GM12878 (cell line): ENCODE measurements around the gene KLF9. TPM values are rescaled to one million over a fixed set of nuclear protein-coding genes. Genes with fewer than 3 reads are reported as not detected.

Source experiments
- ATAC-seq: fragments of 200-7000 bp; cut with Tn5 transposase; 3 replicates; pipeline ENCODE4 v1.9.1; 2020; ENCODE audit warnings: mild to moderate bottlenecking, moderate library complexity
- BruUV-seq: library from RNA; stranded (reverse); fragments of 400-500 nt; replicated peaks from 2 replicates; lab custom pipeline; 2021; lab: Mats Ljungman, UMichigan
- CTCF ChIA-PET: fragments of 300-600 bp; sonication (Branson Sonifier 250); formaldehyde crosslinking; extraction: SDS; loops from one replicate; lab custom pipeline; 2021; ENCODE audit warnings: inconsistent platforms; lab: Yijun Ruan, JAX
- POLR2A ChIA-PET: fragments of 350-600 bp; formaldehyde crosslinking; extraction: SDS; loops from one replicate; lab custom pipeline; 2021; ENCODE audit warnings: inconsistent platforms; lab: Charles Lee
- RAD21 ChIA-PET: fragments of 300-600 bp; sonication (Branson Sonifier 250); formaldehyde crosslinking; loops from one replicate; lab custom pipeline; 2023; ENCODE audit warnings: antibody characterized with exemption; ENCODE audit not compliant: unreplicated experiment; lab: Charles Lee
- SMC1A ChIA-PET: fragments of 300-600 bp; sonication (Branson Sonifier 250); formaldehyde crosslinking; loops from one replicate; lab custom pipeline; 2023; ENCODE audit not compliant: unreplicated experiment, uncharacterized antibody; lab: Charles Lee
- DNase-seq: peaks from one replicate; pipeline ENCODE4 v3.0.0-alpha.2; 2011; ENCODE audit warnings: low read depth, low spot score
- FAIRE-seq: peaks from 3 replicates; lab custom pipeline; 2011; peaks lifted over from hg19 to GRCh38; lab: Jason Lieb, UNC
- H2AFZ ChIP-seq: 2 replicates; pipeline ENCODE4 v1.6.0; 2011; ENCODE audit warnings: low read depth, low read length, control low read depth; ENCODE audit not compliant: control insufficient read depth
- H3K27ac ChIP-seq: 2 replicates; pipeline ENCODE4 v1.5.1; 2011; ENCODE audit warnings: control low read depth; ENCODE audit not compliant: control insufficient read depth, insufficient read depth
- H3K27me3 ChIP-seq, 2 experiments: replicated peaks in 1 of 2; 2 replicates each; pipeline versions ENCODE4 v1.6.0 to v1.6.1; 2011; ENCODE audit warnings: low read length in 1 of 2; ENCODE audit not compliant: control insufficient read depth in 2 of 2, insufficient read depth in 2 of 2
- H3K36me3 ChIP-seq, 2 experiments: 2 replicates each; pipeline ENCODE4 v1.5.1; 2011; ENCODE audit warnings: low read length in 1 of 2; ENCODE audit not compliant: control insufficient read depth in 2 of 2, insufficient read depth in 2 of 2
- H3K4me1 ChIP-seq: 2 replicates; pipeline ENCODE4 v1.6.1; 2011; ENCODE audit warnings: mild to moderate bottlenecking, low read length, moderate library complexity, mixed read lengths; ENCODE audit not compliant: control insufficient read depth, insufficient read depth
- H3K4me2 ChIP-seq: 2 replicates; pipeline ENCODE4 v1.6.0; 2011; ENCODE audit warnings: control low read depth; ENCODE audit not compliant: control insufficient read depth, insufficient read depth
- H3K4me3 ChIP-seq: fragments of 200-600 bp; sonication (generic); 2 replicates; pipeline ENCODE4 v1.5.1; 2016
- H3K79me2 ChIP-seq: 2 replicates; pipeline ENCODE4 v1.6.0; 2011; ENCODE audit warnings: low read length; ENCODE audit not compliant: control insufficient read depth, insufficient read depth
- H3K9ac ChIP-seq: 2 replicates; pipeline ENCODE4 v1.8.0; 2011; ENCODE audit warnings: low read length, control low read depth, mixed read lengths; ENCODE audit not compliant: control insufficient read depth, insufficient read depth
- H3K9me3 ChIP-seq: replicated peaks from 3 replicates; pipeline ENCODE4 v1.5.1; 2011; ENCODE audit warnings: mild to moderate bottlenecking, low read length; ENCODE audit not compliant: control insufficient read depth, insufficient read depth
- H4K20me1 ChIP-seq: 2 replicates; pipeline ENCODE4 v1.6.0; 2011; ENCODE audit not compliant: control insufficient read depth, insufficient read depth
- BCLAF1 ChIP-seq: fragments of 450-650 bp; IDR thresholded peaks from 2 replicates; pipeline ENCODE4 v1.6.1; 2017; ENCODE audit warnings: antibody characterized with exemption, mild to moderate bottlenecking, moderate library complexity
- BHLHE40 ChIP-seq, 2 experiments: fragments of 450-650 bp in 1 of 2; IDR thresholded peaks; 2 replicates each; pipeline ENCODE4 v1.6.1; 2011 to 2017; ENCODE audit warnings: low read depth in 2 of 2, borderline replicate concordance in 1 of 2, improper control_type of control experiment in 1 of 2, low read length in 1 of 2, mild to moderate bottlenecking in 1 of 2
- GABPA ChIP-seq: IDR thresholded peaks from 2 replicates; pipeline ENCODE4 v1.6.1; 2014; ENCODE audit warnings: antibody characterized with exemption, low read depth, mild to moderate bottlenecking, inconsistent platforms
- GATAD2B ChIP-seq: fragments of 450-650 bp; conservative IDR thresholded peaks from 2 replicates; pipeline ENCODE4 v1.6.1; 2017; ENCODE audit warnings: low read depth, mild to moderate bottlenecking, moderate library complexity
- JUNB ChIP-seq: IDR thresholded peaks from 2 replicates; pipeline ENCODE4 v1.6.1; 2016; ENCODE audit warnings: antibody characterized with exemption, mild to moderate bottlenecking
- LARP7 ChIP-seq: fragments of 450-650 bp; IDR thresholded peaks from 2 replicates; pipeline ENCODE4 v1.6.1; 2017; ENCODE audit warnings: mild to moderate bottlenecking
- MLLT1 ChIP-seq: fragments of 450-650 bp; IDR thresholded peaks from 2 replicates; pipeline ENCODE4 v1.6.1; 2016; ENCODE audit warnings: mild to moderate bottlenecking
- RFX5 ChIP-seq: IDR thresholded peaks from 2 replicates; pipeline ENCODE4 v1.6.1; 2011; ENCODE audit warnings: low read depth, low read length, improper control_type of control experiment
- SP1 ChIP-seq: IDR thresholded peaks from one replicate; pipeline ENCODE4 v1.6.1; 2011; ENCODE audit warnings: low read depth, low read length
- ZNF622 ChIP-seq: fragments of 450-650 bp; IDR thresholded peaks from 2 replicates; pipeline ENCODE4 v1.6.1; 2017; ENCODE audit warnings: mild to moderate bottlenecking, inconsistent platforms
- WGBS: methylation state at CpG from one replicate; pipeline ENCODE4 v1.1.6; 2016; ENCODE audit warnings: low lambda C conversion rate; ENCODE audit not compliant: insufficient replicate concordance, insufficient coverage; ENCODE audit errors: missing lambda C conversion rate; 5-methylcytosine and 5-hydroxymethylcytosine counted together
- in situ Hi-C: fragments of 300-500 bp; cut with MboI; formaldehyde crosslinking; loops from 9 replicates; pipeline ENCODE4 v1.14.3; 2018; ENCODE audit warnings: mixed read lengths
- intact Hi-C: fragments of 100-400 bp; cut with micrococcal nuclease; formaldehyde crosslinking; loops from one replicate; pipeline ENCODE4 v1.14.2; 2022; ENCODE audit not compliant: unreplicated experiment
- polyA plus RNA-seq, 11 experiments: library from polyadenylated mRNA; depleted of rRNA in 4 of 11; unstranded in 6 of 11; stranded (reverse) in 5 of 11; fragments of >200 nt; fragmentation: Nextera tagmentation in 4 of 11; fragmentation: Illumina TruSeq in 1 of 11; extraction: Ambion mirVana in 4 of 11; extraction: Trizol in 1 of 11; gene quantifications; 1 replicate in 1 of 11; 2 replicates in 10 of 11; pipeline versions ENCODE4 v1.2.1 to v1.2.3, GENCODE V29; 2011 to 2016; ENCODE audit warnings: inconsistent platforms in 2 of 11, missing spikeins in 2 of 11, low read depth in 1 of 11
- total RNA-seq, 4 experiments: library from RNA; depleted of rRNA in 3 of 4; stranded (reverse); fragments of >200 nt in 3 of 4; fragmentation: Illumina TruSeq in 1 of 4; extraction: Trizol in 1 of 4; gene quantifications; 2 replicates each; pipeline versions ENCODE4 v1.2.1 to v1.2.3, GENCODE V29; 2013 to 2021
- TF ChIP-seq, protein P1 (sequence below): IDR thresholded peaks from 2 replicates; pipeline ENCODE4 v1.6.1; 2012; ENCODE audit warnings: low read depth, low read length, improper control_type of control experiment

The KLF9 gene
- total and polyA plus RNA-seq, 10 of the 15 experiments (the other 5 are each of a cell fraction or from before 2014, with no cell fraction given): 0.09 to 0.96 (median 0.83) TPM

- in situ Hi-C loops: no loop called here
- FAIRE-seq (no peak), ATAC-seq (no peak), DNase-seq (no peak)
- H3K9ac ChIP-seq: no peak overlapping the region
- H3K4me3 ChIP-seq: no peak overlapping the region
- no peak overlapping the region for H2AFZ ChIP-seq
- RAD21 ChIA-PET: interaction anchor here (1.4 kb wide), 1 partner anchor 235 kb away, joined by 4 read pairs; no protein-coding TSS in a partner anchor
- intact Hi-C loops: no loop called here
- H3K27me3 ChIP-seq: no peaks in the 10 kb centered on the region
- SMC1A ChIA-PET: no interaction called here
- no peaks in the 10 kb centered on the region for H3K79me2 ChIP-seq
- no peaks in the 10 kb centered on the region for H4K20me1 ChIP-seq
- H3K4me1 ChIP-seq: no peaks in the 10 kb centered on the region
- no peak overlapping the region for H3K27ac ChIP-seq
- CTCF ChIA-PET: no interaction called here
- no peak overlapping the region for H3K4me2 ChIP-seq
- BruUV-seq: no TSS peak
- TF ChIP-seq, protein P1, sequence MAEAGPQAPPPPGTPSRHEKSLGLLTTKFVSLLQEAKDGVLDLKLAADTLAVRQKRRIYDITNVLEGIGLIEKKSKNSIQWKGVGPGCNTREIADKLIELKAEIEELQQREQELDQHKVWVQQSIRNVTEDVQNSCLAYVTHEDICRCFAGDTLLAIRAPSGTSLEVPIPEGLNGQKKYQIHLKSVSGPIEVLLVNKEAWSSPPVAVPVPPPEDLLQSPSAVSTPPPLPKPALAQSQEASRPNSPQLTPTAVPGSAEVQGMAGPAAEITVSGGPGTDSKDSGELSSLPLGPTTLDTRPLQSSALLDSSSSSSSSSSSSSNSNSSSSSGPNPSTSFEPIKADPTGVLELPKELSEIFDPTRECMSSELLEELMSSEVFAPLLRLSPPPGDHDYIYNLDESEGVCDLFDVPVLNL: no peak
- no peak for TF ChIP-seq LARP7
- no peak for TF ChIP-seq GATAD2B
- TF ChIP-seq GABPA: no peak
- no peak for TF ChIP-seq RFX5
- TF ChIP-seq SP1: no peak
- no peak for TF ChIP-seq MLLT1
- TF ChIP-seq ZNF622: no peak
- no peak for TF ChIP-seq BHLHE40 (IDR thresholded peaks at IDR 0.05; ENCODE audit: borderline replicate concordance in 1 of 2, low read depth in 2 of 2, low read length in 1 of 2)
- TF ChIP-seq BCLAF1: no peak
- no peak for TF ChIP-seq JUNB
- POLR2A ChIA-PET: no interaction called here
- 80% methylated on average over 6 of the region's 6 CpGs for WGBS
- H3K9me3 ChIP-seq: no peaks in the 10 kb centered on the region
- no peaks in the 10 kb centered on the region for H3K36me3 ChIP-seq
Measured at GRCh38 chr9:70367305-70367930, 47.0 kb downstream of the KLF9 start.
